ENCODE results near the gene MYOM1.
"Not testable (repeated sequence)": the region's sequence is repeated elsewhere in the genome, so short reads cannot be mapped to it uniquely, and the experiment has no call there.

Gene MYOM1

DNA sequence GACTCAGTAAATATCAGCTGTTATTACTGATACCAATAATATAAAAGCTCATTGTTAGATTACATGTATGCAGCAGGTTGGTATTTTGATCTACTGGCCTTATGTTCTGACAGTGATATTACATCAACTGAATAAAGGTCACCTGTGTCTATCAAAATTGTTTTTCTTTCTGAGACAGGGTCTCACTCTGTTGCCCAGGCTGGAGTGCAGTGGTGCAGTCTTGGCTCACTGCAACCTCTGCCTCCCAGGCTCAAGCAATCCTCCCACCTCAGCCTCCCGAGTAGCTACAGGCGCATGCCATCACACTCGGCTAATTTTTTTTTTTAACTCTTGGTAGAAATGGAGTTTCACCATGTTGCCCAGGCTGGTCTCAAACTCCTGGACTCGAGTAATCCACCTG is 1.1 kb upstream of the MYOM1 start:
- DNase-seq, result not testable (repeated sequence)

DNA sequence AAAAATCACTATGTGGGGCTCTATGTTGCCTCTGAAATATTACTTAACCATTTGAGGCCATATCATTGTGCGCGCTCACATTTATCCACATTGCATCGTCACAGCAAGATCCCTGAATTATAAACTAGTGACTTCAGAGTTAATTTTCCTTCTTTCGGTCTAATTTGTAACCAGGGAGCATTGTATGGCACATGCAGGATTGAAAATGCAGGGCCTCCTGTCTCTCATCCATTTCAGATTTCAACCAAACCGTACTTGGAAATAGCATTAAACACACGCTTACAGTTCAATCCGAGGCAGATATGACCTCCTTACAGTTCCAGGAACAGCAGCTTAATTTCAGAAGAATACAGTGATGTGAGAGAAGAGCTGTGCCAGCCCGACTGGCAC is 532 bp downstream of the MYOM1 start:
- DNase-seq, result no peak

DNA sequence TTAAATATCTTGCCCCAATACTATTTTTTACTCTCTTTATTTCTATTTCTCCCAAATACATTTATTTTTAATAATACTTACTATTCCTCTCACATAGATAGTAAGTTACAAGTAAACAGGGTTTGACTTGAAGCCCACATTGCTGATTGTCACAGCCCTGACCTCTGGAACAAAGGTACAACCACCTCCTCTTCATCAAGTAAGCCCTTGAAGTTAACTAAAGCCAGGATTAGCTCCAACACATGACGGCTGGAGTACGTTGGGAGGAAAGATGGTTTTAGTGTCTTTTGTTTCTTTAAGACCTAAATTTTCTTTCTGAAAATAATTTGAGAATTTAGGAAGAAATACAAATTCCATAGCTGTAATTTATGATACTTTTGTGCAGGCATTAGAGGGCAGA is 949 bp downstream of the MYOM1 start:
- DNase-seq, result no peak

DNA sequence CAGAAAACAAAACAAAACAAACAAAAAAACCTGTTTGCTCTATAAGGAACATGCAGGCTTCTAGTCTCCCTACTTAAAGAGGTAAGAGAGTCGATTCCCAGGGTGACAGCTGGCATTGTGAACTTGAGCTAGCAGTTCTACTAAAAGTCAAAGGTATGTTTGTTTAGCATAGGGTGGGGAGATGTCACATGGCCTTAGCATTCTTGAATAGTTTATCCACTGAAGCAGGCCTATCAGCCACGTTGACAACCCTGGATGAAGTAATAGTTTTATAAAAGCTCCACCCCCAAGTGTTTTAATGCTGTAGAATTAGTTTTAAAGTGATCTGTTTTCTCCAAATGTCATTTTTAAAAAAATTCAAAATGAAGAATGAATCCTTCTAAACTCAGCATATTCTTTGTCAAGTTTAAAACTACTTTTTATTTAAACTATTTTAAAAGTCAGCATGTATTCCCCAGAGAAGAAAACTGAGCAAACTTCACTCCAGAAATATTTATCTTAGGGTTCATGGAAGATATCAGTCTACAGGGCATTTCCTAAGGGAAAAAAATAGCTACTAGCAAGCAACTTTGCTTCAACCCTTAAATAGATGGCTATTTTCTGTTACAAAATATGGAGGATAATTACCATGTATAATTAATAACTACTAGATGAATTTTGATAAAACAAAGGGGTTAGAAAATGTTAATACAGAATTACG is 1.7 kb downstream of the MYOM1 start:
- DNase-seq, result no peak

DNA sequence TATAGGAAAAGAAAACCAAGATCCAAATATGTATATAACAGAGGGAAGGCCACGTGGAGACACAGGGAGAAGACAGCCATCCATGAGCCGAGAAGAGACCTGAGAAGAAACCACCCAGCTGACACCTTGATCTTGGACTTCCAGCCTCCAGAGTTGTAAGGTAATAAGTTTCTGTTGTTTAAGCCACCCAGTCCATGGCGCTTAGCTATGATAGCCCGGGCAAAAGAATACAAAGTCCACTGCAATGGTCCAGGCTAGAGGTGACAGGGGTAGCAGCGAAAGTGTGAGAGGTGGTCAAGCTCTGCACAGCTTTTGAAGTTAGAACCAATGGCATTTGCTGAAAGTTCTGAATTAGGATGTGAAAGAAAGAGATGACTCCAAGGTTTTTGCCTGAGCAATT is 2.8 kb downstream of the MYOM1 start:
- DNase-seq, result no peak

DNA sequence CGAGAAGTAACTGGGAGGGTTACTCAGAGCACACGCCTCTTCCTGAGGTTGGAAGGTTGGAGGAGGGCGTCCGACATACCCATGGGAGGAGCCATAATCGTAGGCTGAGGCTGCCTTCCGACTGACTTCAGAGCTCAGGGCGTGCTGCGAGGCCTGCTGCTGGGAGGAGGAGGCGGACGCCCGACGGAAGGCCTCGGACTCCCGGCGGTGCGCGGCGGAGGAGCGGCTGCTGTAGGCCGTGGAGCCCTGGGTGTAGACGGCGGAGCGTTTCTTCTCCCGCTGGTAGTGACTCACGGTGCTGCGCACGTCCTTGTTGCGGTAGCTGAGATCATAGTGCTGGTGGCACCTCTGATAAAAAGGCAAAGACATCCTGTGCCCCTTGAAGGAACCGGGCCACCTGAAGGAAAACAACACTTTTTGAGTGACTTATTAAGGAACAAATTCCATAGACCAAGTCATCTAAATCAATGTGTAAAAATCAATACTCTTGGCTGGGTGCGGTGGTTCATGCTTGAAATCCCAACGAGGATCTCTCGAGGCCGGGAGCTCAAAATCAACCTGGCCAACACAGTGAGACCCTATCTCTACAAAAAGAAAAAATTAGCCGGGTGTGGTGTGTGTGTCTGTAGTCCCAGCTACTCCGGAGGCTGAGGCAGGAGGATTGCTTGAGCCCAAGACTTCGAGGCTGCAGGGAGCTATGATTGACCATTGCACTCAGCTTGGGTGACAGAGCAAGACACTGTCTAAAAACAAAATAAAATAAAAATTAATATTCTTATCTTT is 4.7 kb downstream of the MYOM1 start:
- DNase-seq, result no peak

DNA sequence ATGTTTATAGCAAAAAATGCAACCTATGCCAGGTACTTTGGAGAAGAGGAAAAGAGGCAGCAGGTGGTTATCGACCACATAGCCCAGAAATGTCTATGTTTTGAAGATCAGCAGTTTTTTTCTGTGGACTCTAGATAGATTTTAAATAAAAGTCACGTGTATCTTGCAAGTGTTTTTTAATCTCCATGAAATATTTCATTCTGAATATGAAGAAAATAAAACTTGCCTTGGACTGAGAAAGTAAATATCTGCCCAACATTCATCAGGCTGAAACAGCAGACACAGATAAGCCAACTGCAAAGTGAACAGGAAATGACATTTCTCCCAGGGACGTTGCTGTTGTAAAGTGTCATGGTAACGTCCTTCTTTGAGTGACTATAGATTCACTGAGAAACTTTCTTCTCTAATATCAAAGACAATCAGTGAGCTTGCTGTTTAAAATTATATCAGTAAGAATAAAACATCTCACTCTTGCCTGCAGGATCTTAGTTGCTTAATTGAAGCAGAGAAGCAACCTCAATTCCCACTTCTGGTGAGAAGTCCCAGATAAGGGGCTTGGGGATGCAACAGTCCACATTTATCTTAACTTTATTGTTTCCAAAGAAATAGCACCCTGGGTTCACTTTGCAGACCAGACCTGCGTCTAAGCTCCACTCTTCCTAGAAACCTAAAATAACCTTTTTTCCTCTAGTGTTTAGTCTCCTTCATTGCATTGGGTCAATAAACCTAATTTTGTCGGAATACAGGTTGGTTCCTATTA is 6.3 kb downstream of the MYOM1 start:
- DNase-seq, result no peak

DNA sequence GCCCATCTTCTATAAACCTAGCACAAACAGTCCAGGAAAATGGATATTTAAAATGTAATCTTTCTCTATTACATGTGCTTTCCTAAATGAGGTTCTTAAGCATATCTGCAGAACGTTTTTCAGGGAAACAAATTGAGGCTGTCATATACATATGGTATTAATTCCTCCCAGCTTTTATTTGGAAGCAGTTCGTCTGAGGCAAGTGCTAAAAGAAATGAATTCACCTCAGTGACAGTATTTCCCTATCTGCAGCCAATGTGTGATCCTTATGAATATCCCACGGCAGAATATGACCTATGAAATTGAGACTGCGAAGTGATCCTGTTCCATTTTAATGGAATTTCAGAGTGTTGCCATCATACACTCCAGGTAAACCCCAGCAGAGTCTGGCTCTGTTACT is 7.1 kb downstream of the MYOM1 start:
- no peak for DNase-seq

DNA sequence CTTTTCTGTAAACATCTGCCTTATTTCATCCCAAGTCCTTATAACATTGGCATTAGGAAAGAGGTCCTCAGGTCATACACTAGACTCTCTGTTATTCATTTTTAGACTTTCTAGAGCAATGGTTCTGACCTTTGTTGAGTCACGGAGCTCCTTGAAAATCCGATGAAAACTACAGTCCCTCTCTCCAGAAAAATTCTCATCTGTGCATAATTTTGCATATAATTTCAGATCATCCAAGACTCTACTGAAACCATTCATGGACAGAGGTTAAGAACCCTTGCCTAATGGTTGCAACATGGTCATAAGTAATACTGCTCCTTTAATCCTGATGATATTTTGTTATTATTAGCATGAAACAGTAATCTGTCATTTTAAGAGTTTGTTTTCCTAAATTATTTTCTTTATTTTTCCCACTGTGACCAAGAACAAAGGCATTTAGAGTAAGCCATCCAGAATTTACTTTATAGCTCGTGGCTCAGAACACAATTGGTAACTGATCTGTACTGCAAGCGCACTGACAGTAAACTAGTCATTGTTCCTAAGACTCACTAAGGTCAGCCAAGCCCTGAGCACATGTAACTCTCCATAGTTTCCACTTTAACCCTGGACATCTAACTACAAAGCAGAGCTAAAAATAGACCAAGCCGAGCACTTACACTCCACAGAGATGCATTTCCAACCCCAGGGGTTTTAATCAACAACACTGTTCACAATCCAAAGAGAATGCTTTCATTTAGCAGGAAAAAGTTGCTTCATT is 8.4 kb downstream of the MYOM1 start:
- no peak for DNase-seq

DNA sequence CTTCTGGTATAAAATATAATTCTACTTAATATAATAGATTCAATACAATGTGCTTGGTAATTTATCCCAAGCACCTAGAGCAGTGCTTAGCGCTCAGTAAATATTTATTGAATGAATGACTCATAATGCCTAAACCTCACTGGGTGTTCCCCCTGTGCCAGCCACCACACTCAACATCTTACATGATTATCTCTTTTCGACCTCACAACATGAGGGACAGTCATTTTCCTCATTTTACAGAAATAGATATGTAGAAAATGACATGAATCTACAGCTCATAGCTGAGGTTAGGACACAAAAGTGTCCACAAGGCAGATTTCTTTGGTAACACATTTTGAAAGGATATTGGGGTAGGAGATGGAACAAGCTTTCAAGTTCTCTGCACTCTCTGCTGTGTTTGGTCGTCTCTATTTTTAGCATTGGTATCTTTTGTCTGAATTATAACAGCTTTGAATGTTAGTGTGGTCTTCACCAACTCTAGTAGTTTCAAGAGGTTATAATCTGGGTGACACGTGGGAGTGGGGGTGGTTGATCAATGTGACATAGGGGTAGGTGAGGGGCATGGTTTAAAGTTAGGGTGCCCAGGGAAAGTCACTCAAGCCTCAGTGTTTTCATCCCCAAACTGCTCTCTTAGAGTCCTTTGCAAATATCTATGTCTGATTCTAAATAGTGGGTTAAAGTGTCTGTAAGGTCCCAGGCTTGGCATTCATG is 9.8 kb downstream of the MYOM1 start:
- DNase-seq, result no peak

DNA sequence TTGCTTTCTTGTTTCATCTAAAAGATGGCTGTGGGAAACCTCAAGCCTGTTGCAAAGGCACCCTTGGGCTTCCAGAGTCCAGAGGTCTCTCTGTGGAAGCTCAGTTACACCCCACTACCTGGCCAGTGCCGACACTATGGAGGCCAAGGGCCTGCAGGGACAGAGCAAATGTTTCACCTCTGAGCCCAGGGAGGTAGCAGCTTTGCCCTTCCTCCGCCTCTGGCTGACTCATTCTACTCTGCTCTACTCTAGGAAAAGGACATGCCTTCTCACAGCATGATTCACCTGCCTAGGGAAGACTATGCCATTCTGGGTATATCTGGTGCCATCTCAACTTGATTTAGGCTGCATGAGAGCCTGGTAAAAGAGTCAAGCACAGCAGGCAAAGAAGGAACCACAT is 12.2 kb downstream of the MYOM1 start:
- DNase-seq, result no peak

DNA sequence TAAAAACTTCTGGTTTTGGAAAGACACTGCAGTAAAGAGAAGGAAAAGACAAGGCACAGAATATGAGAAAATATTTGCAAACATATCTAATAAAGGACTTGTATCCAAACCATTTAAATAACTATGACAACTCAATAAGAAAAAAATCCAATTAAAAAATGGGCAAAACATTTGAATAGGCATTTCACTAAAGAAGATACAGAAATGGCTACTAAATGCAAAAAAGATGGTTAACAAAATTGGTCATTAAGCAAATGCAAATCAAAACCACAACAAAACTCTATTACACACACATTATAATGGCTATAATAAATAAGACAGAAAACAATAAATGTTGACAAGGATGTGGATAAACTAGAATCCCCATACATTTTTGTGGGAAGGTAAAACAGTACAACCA is 14.5 kb downstream of the MYOM1 start:
- no peak for DNase-seq

DNA sequence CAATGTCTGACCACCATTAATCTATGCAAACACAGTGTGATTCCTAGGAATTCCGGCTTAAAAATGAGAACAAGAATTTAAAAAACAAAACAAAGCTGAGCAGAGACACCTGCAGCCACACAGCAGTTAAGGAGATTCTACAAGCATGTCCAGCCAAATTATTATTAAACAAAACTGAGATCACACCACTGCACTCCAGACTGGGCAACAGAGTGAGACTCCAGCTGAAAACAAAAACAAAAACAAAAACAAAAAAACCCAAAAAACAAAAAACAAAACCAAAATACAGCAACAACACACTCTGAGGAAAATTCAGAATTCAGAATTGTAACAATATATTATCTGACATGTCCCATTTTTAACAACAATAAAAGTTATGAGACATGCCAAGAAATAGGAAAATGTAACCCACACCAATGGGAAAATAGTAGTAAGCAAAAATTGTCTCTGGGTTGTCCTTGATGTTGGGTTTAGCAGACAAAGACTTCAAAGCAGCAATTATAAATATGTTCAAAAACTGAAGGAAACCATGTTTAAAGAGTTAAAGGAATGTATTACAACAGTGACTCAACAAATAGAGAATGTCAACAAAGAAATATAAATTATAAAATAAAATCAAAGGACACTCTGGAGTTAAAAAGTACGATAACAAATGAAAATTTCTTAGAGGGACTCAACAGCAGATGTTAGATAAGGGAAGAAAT is 19.7 kb downstream of the MYOM1 start:
- DNase-seq, result no peak

DNA sequence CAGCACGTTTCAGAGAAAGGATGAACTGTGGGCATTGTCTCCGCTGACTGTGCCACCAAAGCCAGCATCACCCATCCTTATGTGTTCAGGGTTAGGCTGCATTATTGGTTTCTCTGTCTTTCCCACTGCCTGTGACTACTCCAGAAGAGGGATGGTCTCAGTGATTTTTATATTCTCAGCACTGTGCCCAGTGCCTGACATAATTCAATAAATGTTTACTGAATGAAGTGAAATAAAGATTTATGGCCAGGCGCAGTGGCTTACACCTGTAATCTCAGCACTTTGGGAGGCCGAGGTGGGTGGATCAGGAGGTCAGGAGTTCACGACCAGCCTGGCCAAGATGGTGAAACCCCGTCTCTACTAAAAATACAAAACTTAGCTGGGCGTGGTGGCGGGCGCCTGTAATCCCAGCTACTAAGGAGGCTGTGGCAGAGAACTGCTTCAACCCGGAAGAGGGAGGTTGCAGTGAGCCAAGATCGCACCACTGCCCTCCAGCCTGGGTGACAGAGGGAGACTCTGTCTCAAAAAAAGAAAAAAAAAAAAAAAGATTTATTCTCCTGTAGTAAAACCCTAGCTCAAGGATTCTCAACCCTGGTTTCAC is 21.4 kb downstream of the MYOM1 start:
- DNase-seq, result not testable (repeated sequence)

DNA sequence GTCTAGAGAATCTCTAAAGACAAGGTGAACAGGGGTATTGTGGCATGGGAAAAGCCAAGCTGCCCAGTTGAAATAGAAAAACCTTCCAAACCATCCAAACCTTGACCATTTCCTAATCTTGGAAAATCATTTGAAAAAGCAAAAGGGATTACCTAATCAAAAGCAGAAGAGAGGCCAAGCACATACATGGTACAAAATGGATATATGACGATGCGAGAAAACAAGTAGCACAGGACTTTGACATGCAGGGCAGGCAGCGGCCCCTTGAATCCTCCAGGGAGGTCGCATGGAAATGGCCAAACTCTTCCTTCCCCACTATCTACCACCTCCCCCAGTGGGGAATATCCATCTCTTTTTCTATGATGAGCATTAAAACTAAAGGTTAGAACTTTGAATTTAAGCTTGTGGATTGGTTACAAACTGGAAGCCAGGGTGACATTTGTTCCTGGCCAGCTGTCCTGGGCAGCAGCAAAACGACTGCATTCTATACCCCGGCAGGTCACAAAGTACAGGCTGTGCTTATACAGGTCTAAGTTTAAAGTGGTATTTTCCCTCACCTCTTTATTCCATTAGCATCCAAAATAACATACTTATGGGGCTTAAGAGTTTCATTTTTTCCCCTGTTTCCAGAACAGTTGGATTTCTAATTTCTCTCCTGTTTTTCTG is 24.7 kb downstream of the MYOM1 start:
- DNase-seq, result no peak

DNA sequence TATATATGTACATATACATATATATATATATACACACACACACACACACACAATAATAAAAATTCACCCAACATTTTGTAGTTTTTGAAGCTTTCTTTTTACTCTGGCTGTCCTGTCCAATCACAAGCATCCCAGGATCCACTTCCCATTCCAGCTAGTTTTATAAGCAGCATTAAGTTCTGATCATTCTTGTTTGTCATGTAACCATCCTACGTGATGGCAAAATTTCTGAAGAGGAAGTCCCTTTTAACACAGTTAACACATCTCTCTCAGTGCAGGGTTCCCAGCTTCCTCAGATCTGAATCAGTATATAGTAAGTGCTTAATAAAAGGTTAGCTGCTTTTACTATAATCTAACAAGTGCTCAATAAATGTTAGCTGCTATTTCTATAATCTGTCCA is 26.4 kb downstream of the MYOM1 start:
- no peak for DNase-seq

DNA sequence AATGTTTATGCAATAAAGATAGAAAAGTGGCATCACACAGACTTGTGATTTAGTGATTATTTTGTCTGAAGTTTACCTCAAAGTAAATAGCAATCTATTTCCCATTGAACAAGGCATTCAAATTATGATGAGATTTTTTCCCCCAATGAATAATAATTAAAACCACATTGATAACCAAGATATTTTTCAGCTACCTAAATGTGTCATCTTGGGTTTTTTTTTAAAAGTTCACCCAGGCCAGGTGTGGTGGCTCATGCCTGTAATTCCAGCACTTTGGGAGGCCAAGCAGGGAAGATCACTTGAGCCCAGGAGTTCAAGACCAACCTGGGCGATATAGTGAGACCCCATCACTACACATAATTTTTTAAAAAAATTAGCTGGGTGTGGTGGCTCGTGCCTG is 27.0 kb downstream of the MYOM1 start:
- no peak for DNase-seq

DNA sequence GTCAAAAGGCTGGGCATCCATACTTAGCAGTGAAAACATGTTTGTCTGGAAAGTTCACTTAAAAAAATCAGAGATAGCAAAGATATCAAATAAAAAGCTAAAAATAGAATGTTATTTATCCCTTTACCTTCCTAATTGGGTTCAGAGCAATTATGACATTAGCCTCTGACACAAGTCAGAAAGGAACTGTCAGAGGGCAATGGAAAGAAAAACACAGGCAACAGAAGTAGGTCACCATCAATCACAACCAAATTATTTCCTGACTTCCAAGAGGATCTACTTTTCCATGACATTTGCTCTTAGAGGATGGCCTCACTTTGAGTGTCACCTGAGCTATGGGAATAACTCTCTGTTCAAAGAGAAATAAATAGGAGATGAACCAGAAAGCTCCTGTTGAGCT is 27.5 kb downstream of the MYOM1 start:
- no peak for DNase-seq

DNA sequence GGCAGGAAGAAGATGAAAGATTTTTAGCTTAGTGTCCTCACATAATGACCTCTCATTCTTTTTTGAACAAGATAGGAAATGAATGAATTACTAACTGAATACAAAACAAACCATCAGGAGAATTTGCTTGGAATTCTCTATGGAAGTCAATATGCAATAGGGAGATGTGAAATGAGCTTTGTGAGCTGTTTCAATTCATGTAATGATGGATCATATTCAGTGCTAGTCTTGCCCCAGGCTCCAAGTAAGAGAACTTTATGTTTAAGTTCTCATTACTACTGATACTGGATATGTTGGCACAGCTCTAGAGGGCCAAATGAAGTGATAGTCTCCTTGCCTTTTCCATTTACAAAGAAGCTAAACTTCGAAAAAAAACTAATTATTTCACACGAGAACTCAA is 29.2 kb downstream of the MYOM1 start:
- DNase-seq, result no peak

DNA sequence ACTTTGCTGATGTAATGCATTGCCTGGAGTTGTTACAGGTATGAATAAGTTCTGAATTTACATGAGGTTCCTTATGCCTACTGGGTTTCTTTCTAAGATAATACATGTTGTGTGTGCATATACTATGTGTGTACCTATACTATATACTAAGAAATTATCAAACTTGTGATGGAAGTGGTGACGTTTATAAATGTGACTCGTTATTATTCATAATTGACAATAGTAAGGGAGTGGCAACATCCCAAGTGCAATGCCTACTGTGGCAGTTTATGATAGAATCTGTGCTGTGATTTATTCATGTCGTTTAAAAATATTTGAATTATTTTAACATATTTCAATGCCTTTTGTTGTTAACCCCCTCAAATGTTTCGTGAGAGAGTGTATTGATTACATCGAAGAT is 29.9 kb downstream of the MYOM1 start:
- no peak for DNase-seq

Data from right kidney (tissue), 1 donor.